MCF 10A (cell line): Measurements from ENCODE around the gene TGM5. TPM values are rescaled to one million over a fixed set of nuclear protein-coding genes. Genes with fewer than 3 reads are reported as not detected.

Experiments
- BruUV-seq: library from RNA; stranded (reverse); fragments of 400-500 nt; replicated peaks from 2 replicates; lab custom pipeline; 2021; lab: Mats Ljungman, UMichigan
- CTCF ChIA-PET: fragments of 300-600 bp; sonication (Branson Sonifier 250); formaldehyde crosslinking; extraction: SDS; loops from one replicate; lab custom pipeline; 2021; ENCODE audit warnings: antibody characterized with exemption, inconsistent platforms; lab: Yijun Ruan, JAX
- POLR2A ChIA-PET: fragments of 300-600, 350-650 bp; sonication (Branson Sonifier 250); formaldehyde crosslinking; extraction: SDS; loops from one replicate; lab custom pipeline; 2020; ENCODE audit warnings: antibody characterized with exemption, inconsistent platforms; lab: Yijun Ruan, JAX
- DNase-seq: peaks from one replicate; pipeline ENCODE4 v3.0.0-alpha.2; 2018; ENCODE audit not compliant: unreplicated experiment
- H3K27ac Mint-ChIP-seq: one replicate; pipeline ENCODE4 v1.8.0; 2022; ENCODE audit warnings: mild to moderate bottlenecking, low read depth, mixed read lengths; ENCODE audit not compliant: unreplicated experiment
- H3K27me3 Mint-ChIP-seq: one replicate; pipeline ENCODE4 v1.8.0; 2022; ENCODE audit warnings: mixed read lengths; ENCODE audit not compliant: insufficient read depth, unreplicated experiment
- H3K36me3 Mint-ChIP-seq: one replicate; pipeline ENCODE4 v1.8.0; 2022; ENCODE audit warnings: mild to moderate bottlenecking, moderate library complexity, mixed read lengths; ENCODE audit not compliant: insufficient read depth, unreplicated experiment
- H3K4me1 Mint-ChIP-seq: one replicate; pipeline ENCODE4 v1.8.0; 2022; ENCODE audit warnings: mixed read lengths; ENCODE audit not compliant: insufficient read depth, unreplicated experiment
- H3K4me3 Mint-ChIP-seq: one replicate; pipeline ENCODE4 v1.8.0; 2022; ENCODE audit warnings: mild to moderate bottlenecking, moderate library complexity, mixed read lengths; ENCODE audit not compliant: unreplicated experiment
- H3K9me3 Mint-ChIP-seq: one replicate; pipeline ENCODE4 v1.8.0; 2022; ENCODE audit warnings: mixed read lengths; ENCODE audit not compliant: unreplicated experiment
- CTCF ChIP-seq: fragments of 200-600 bp; IDR thresholded peaks from one replicate; pipeline ENCODE4 v1.8.0; 2022; ENCODE audit warnings: antibody characterized with exemption, mild to moderate bottlenecking; ENCODE audit not compliant: unreplicated experiment
- intact Hi-C: fragments of 100-400 bp; cut with micrococcal nuclease; formaldehyde crosslinking; loops from 2 replicates; pipeline ENCODE4 v1.14.1; 2022
- total RNA-seq: library from RNA; stranded (reverse); gene quantifications from 2 replicates; pipeline ENCODE4 v1.2.3, GENCODE V29; 2022

TGM5 gene
- total RNA-seq, 1 experiment from 2014 or later: 0.12 TPM

- Mint-ChIP-seq H3K27me3 (no peaks in the 10 kb centered on the region), H3K9me3 (no peaks in the 10 kb centered on the region), H3K4me3 (no peak overlapping the region), H3K4me1 (peaks cover 15% of the 10 kb centered on the region), H3K36me3 (no peaks in the 10 kb centered on the region), H3K27ac (no peak overlapping the region)
- POLR2A ChIA-PET: no interaction called here
- no TSS peak for BruUV-seq
- intact Hi-C loops: no loop called here
- no peak for DNase-seq
- TF ChIP-seq CTCF: no peak
- CTCF ChIA-PET: interaction anchor here (0.7 to 1.1 kb wide), 3 partner anchors 18 to 46 kb away, joined by 3 to 5 read pairs (median 4); no protein-coding TSS in a partner anchor
Observed at GRCh38 chr15:43246261-43246774, 20.4 kb downstream of the TGM5 start.

- Mint-ChIP-seq H3K27ac (no peak overlapping the region), H3K9me3 (no peaks in the 10 kb centered on the region), H3K27me3 (no peaks in the 10 kb centered on the region), H3K4me3 (no peak overlapping the region), H3K36me3 (peaks cover 2% of the 10 kb centered on the region), H3K4me1 (peaks cover 2% of the 10 kb centered on the region)
- no TSS peak for BruUV-seq
- intact Hi-C loops: no loop called here
- no peak for DNase-seq
- CTCF ChIA-PET: no interaction called here
- POLR2A ChIA-PET: no interaction called here
- TF ChIP-seq CTCF: no peak
Observed at GRCh38 chr15:43244092-43244491, 22.6 kb downstream of the TGM5 start.

- no peak overlapping the region for H3K4me3 Mint-ChIP-seq
- TF ChIP-seq CTCF: no peak
- H3K36me3 Mint-ChIP-seq: peaks cover 5% of the 10 kb centered on the region
- DNase-seq: no peak
- no peaks in the 10 kb centered on the region for H3K27me3 Mint-ChIP-seq
- intact Hi-C loops: no loop called here
- no peaks in the 10 kb centered on the region for H3K9me3 Mint-ChIP-seq
- ChIA-PET CTCF (interaction anchor here (0.6 to 2.5 kb wide), 2 partner anchors 12 to 43 kb away, joined by 3 to 10 read pairs; no protein-coding TSS in a partner anchor), POLR2A (interaction anchor here (0.7 kb wide), 1 partner anchor 13 kb away, joined by 3 read pairs; no protein-coding TSS in a partner anchor)
- no TSS peak for BruUV-seq
- no peaks in the 10 kb centered on the region for H3K4me1 Mint-ChIP-seq
- no peak overlapping the region for H3K27ac Mint-ChIP-seq
Observed at GRCh38 chr15:43243020-43243645, 23.6 kb downstream of the TGM5 start.

GRCh38 chr15:43242616-43243015 lies 24.1 kb downstream of the TGM5 start:
- no TSS peak for BruUV-seq
- Mint-ChIP-seq H3K27ac (no peak overlapping the region), H3K4me1 (no peaks in the 10 kb centered on the region), H3K36me3 (peaks cover 5% of the 10 kb centered on the region), H3K4me3 (no peak overlapping the region), H3K9me3 (no peaks in the 10 kb centered on the region), H3K27me3 (no peaks in the 10 kb centered on the region)
- intact Hi-C loops: no loop called here
- ChIA-PET POLR2A (no interaction called here), CTCF (interaction anchor here (0.6 to 2.5 kb wide), 2 partner anchors 12 to 43 kb away, joined by 3 to 10 read pairs; no protein-coding TSS in a partner anchor)
- DNase-seq: no peak
- no peak for TF ChIP-seq CTCF
